22Rv1 (cell line): ENCODE data around the gene ITPRIPL1.

Experiments used
- CTCF ChIP-seq: fragments of 450-650 bp; IDR thresholded peaks from 2 replicates; pipeline ENCODE4 v1.5.1; 2017; ENCODE audit warnings: mild to moderate bottlenecking
- ZFX ChIP-seq: fragments of 450-650 bp; IDR thresholded peaks from 2 replicates; pipeline ENCODE4 v1.6.1; 2017; ENCODE audit warnings: antibody characterized with exemption, borderline replicate concordance

GRCh38 chr2:96326564-96326963, 1.4 kb downstream of the ITPRIPL1 start:
- TF ChIP-seq CTCF (no peak), ZFX (no peak)
